Effector CD4-positive, alpha-beta T cell (primary cell): Measurements from ENCODE around the gene LDLRAD3. TPM values are rescaled to one million over a fixed set of nuclear protein-coding genes. Genes with fewer than 3 reads are reported as not detected.
"Not testable (repeated sequence)": the region's sequence is repeated elsewhere in the genome, so short reads cannot be mapped to it uniquely, and the experiment has no call there.

Experiments
- DNase-seq: peaks from one replicate; pipeline ENCODE4 v3.0.0-alpha.2; 2020
- total RNA-seq: gene quantifications from one replicate; lab custom pipeline; 2026; lab: John Stamatoyannopoulos, UW

LDLRAD3 gene
- total RNA-seq: not detected

GRCh38 chr11:35943713-35944502 lies at the start of gene LDLRAD3:
TSS of gene LDLRAD3 (plus strand) at chr11:35944062. CDS start at chr11:35944099, 37 bp downstream.
- DNase-seq: no peak

DNA sequence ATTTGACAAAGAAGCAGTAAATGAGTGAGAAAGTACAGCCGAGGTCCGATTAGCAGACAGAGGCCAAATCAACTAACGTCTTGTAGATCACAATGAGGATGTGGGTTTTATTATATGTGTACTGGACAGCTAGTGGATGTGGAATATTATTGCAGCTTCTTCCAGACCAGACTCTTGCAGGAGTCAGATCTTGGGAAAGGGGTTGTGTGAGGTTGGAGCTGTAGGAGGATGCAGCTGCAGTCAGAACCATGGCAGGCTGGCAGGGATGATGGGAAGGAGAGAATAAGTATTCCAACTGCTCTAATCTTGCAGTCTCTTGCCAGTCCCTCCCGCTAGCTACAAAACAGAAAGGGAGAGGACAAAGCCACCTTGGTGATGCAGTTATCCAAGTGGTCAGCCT lies 46.8 kb upstream of the LDLRAD3 start:
- no peak for DNase-seq

DNA sequence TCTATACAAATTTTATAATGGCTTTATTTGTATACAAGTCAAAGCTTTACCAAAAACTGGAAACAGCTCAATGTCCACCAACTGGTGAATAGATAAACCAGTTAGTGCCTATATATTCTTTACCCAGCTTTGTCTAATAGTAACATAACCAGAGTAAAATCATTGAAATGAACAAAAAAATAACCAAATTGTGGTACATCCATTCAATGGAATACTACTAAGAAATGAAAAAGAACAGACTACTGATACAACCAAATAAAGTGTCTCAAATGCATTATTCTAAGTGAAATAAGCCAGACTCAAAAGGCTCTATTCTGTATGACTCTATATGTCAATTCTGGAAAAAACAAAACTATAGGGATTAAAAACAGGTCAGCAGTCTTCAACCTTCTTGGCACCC lies 40.9 kb upstream of the LDLRAD3 start:
- no peak for DNase-seq

- DNase-seq: no peak
These were observed 38.1 kb upstream of the LDLRAD3 start for GRCh38 chr11:35905646-35906276.

- no peak for DNase-seq
These were observed 37.6 kb upstream of the LDLRAD3 start for GRCh38 chr11:35906277-35906661.

GRCh38 chr11:35906681-35907080 lies 37.2 kb upstream of the LDLRAD3 start:
- no peak for DNase-seq

GRCh38 chr11:35907648-35908431 lies 36.0 kb upstream of the LDLRAD3 start:
- DNase-seq: no peak

GRCh38 chr11:35908432-35908771 lies 35.5 kb upstream of the LDLRAD3 start:
- not testable (repeated sequence) for DNase-seq

DNA sequence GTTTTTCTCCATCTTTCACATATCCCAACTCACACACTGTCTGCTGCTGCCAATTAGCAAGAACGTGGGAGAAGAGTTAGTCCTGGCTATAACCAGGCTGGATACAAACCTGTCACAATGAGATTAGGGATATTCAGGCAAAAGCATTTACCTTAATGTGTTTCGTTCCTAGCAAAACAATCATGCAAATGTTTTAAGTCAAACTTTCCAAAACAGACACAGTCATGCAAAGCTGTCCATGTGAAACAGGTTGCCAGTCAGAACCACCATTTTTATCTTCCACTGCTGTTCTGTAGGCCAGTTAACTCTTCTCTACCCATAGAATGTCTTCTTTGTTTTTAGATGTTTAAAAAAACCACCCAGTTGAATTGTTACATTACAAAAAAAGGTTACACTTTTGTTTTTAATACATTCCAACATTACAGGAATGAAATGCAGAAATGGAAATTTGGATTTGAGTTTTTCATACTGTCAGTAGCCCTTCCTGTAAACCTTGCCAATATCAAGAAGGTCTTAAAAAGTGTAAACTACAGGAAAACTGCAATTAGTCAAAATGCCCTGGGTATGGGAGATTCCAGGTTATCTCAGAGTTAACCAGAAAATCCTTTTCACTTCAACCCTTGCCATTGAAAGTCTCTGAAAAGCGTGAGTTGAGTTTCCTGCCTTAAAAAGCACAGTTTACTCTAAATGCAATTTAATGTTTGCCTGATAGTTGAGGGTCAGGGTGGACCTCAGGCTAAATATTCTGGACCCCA lies 34.2 kb upstream of the LDLRAD3 start:
- DNase-seq: no peak

DNA sequence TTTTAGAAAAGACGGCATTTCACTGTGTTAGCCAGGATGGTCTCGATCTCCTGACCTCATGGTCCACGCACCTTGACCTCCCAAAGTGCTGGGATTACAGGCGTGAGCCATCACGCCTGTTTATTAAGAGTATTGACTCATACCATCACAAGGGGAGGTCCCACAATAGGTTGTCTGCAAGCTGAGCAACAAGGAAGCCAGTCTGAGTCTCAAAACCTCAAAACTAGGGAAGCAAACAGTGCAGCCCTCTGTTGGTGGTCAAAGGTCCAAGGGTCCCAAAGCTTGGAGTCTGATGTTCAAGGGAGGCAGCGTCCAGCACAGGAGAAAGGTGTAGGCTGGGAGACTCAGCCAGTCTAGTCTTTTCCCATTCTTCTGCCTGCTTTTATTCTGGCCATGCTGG lies 32.8 kb upstream of the LDLRAD3 start:
- DNase-seq: no peak

GRCh38 chr11:35911616-35912165 lies 32.2 kb upstream of the LDLRAD3 start:
- DNase-seq: no peak

- not testable (repeated sequence) for DNase-seq
These were observed 31.4 kb upstream of the LDLRAD3 start for GRCh38 chr11:35912436-35912835.

GRCh38 chr11:35912883-35913624 lies 30.8 kb upstream of the LDLRAD3 start:
- no peak for DNase-seq

DNA sequence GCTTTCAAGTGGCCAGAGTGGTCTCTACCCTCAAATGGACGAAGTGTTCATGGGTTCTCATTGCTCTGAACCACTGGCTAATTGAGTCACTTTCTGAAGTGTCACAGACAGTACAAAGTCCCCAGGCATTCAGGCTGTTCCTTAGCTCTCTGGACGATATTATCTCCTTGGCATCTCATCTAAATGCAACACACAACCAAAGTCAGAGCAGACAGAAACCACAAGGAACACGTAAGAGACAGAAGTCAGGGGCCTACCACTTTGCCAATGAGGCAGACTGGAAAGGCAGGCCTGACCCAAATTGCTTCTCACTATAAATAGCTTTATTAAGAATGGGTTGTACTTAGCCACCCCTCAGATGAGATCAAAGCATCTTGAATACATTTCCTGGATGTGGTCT lies 29.0 kb upstream of the LDLRAD3 start:
- DNase-seq: no peak

DNA sequence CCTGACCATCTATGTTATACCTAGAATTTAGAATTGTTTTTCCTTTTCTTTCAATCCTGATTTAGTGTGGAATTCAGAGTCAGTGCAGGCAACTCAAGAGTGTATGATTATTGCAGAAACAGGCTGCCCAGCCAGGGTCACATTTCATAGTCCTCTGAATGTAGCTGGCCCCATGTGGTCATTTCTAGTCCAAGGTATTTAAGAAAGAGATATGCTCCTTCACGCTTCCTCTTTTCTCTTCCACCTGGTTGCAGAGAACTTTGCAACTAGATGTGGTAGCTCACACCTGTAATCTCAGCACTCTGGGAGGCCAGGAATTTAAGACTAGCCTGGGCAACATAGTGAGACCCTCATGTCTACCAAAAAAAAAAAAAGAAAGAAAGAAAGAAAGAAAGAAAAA lies 27.6 kb upstream of the LDLRAD3 start:
- DNase-seq: no peak

- no peak for DNase-seq
These were observed 26.2 kb upstream of the LDLRAD3 start for GRCh38 chr11:35917676-35918075.

GRCh38 chr11:35918716-35919115 lies 25.1 kb upstream of the LDLRAD3 start:
- no peak for DNase-seq

DNA sequence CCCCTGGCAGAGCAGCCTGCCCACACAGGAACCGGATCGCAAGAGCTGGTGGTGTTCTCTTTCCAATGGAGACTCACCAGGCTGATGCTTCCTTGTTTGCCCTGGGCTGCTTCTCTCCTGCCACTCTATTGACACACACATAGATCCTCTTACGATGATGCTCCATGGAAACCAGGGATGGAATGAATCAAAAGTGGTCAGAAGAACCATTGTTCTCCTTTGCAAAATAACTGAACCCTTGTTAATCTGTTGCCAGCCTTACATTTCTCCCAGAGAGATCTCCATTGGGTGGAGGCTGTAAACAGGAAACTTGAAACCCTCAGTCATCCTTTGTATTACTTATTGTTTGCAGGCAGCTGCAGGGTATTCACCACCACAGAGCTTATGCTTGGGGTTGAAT lies 24.6 kb upstream of the LDLRAD3 start:
- no peak for DNase-seq

GRCh38 chr11:35923452-35923851 lies 20.4 kb upstream of the LDLRAD3 start:
- DNase-seq: no peak

GRCh38 chr11:35924811-35925210 lies 19.1 kb upstream of the LDLRAD3 start:
- DNase-seq: no peak

GRCh38 chr11:35927104-35927503 lies 16.8 kb upstream of the LDLRAD3 start:
- no peak for DNase-seq

DNA sequence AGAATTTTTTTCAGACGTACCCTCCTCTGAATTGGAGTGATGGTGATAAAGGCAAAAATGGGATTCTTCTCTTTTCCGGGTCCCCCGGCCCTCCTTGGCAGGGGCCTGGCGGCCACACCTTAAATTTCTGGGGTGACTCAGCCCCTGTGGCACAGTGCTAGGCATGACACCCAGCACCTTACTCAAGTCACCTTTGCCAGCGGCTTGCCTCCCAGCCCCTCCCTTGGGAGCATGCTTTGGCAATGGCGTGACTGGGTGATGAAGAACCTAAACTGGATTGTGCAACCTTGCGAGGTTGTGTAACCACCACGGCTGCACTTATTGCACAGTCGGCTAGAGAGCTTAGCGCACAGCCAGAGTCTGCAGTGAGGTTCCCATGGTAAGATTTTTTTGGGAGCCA lies 16.2 kb upstream of the LDLRAD3 start:
- DNase-seq: no peak
